ENCODE measurements around the gene CHCHD6.

The CHCHD6 gene

DNA sequence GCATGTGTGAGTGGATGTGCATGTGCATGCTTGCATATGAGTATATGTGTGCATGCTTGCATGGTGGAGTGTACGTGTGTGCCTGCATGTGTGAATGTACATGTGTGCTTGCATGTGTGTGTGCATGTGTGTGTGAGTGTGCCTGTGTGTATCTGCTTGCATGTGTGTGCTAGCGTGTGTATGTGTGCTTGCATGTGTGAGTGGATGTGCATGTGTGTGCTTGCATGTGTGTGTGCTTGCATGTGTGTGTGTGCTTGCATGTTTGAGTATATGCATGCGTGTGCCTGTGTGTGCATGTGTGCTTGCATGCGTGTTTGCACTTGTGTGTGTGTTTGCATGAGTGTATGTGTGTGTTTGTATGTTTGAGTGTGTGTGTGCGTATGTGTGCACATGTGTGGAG, 274.3 kb downstream of the CHCHD6 start:
- Mint-ChIP-seq H3K27me3 (peaks cover 15% of the 10 kb centered on the region), H3K4me3 (no peak overlapping the region), H3K4me1 (peaks cover 9% of the 10 kb centered on the region), H3K36me3 (peaks cover 9% of the 10 kb centered on the region), H3K27ac (no peak overlapping the region), H3K9me3 (peaks cover 15% of the 10 kb centered on the region)

DNA sequence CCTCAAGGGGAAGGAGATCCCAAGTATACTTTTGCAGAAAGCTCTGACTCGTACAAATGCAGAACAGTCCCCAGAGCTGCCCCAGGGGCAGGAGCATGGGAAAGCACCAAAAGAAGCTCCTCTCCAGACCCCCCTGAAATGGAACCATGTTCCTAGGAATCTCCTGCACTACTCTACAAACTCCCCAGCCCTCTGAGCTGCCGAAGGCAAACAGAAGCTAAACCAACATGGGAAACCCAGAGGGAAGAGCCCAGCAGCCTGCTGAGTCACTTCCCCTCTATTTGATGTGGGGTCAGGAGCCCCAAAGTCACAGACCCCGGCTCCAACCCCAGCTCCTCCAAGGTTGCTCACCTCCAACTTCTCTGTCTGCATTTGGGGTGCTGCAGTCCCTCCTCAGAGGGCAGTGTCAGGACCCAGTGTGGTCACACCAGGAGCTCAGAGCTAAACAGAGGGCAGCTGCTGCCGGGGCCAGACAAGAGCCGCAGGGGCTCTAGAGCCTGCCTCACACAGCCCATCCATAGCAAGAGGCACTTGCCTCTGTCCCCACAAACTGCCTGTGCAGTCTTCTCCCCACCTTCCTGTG, 275.1 kb downstream of the CHCHD6 start:
- H3K9me3 Mint-ChIP-seq: peaks cover 13% of the 10 kb centered on the region
- no peak overlapping the region for H3K27ac Mint-ChIP-seq
- H3K27me3 Mint-ChIP-seq: peaks cover 14% of the 10 kb centered on the region
- H3K36me3 Mint-ChIP-seq: peaks cover 8% of the 10 kb centered on the region
- H3K4me3 Mint-ChIP-seq: no peak overlapping the region
- H3K4me1 Mint-ChIP-seq: peaks cover 9% of the 10 kb centered on the region

GRCh38 chr3:126980266-126980811, 276.3 kb downstream of the CHCHD6 start:
- H3K4me1 Mint-ChIP-seq: peaks cover 9% of the 10 kb centered on the region
- H3K27me3 Mint-ChIP-seq: peaks cover 7% of the 10 kb centered on the region
- H3K36me3 Mint-ChIP-seq: no peaks in the 10 kb centered on the region
- H3K27ac Mint-ChIP-seq: no peak overlapping the region
- H3K9me3 Mint-ChIP-seq: peaks cover 1% of the 10 kb centered on the region
- no peak overlapping the region for H3K4me3 Mint-ChIP-seq

GRCh38 chr3:126982126-126982470, 278.1 kb downstream of the CHCHD6 start:
- no peaks in the 10 kb centered on the region for H3K36me3 Mint-ChIP-seq
- H3K27ac Mint-ChIP-seq: peak overlapping the region; percentile 93
- H3K4me1 Mint-ChIP-seq: peaks cover 9% of the 10 kb centered on the region
- H3K4me3 Mint-ChIP-seq: peak overlapping the region; percentile 88
- H3K9me3 Mint-ChIP-seq: no peaks in the 10 kb centered on the region
- peaks cover 7% of the 10 kb centered on the region for H3K27me3 Mint-ChIP-seq

DNA sequence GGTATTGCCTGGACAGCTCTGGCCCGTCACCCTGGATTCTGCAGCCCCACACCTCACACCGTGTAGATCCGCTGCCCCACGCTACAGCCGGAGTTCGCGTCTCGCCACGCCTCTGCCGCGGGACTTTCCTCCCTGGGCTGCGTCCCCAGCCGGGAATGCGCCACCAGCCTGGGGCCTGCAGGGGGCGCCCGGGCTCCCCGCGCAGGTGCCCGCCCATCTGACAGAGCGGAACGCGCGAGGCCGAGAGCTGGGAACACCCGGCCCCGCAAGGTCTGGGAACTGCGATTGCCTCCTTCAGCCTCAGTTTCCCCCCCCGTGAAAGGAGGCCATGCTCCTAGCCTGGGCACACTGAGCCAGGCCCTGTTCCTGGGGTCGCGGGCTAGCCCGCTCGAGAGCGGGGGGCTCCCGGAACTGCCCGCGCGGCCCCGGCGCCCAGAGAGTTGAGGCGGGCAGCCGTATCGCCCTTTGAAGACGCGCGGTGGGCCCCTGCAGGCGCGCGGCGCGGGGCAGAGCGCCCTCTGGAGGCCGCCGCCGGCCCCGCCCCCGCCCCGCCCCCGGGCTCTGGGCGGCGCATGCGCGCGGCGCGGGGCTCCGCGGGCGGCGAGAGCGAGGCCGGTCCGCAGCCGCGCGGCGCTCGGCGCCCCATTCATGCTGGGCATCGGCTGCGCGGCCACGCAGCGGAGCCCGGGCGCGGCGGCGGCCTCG, 278.6 kb downstream of the CHCHD6 start, which contains the start of gene PLXNA1:
PLXNA1 (plus strand) TSS at position 645 of the 705 bp plus-strand sequence. CDS start 5,479 bp downstream, outside the sequence.
- H3K9me3 Mint-ChIP-seq: no peaks in the 10 kb centered on the region
- peak within 1 kb of the TSS; percentile 93 for H3K27ac Mint-ChIP-seq
- peaks cover 7% of the 10 kb centered on the region for H3K27me3 Mint-ChIP-seq
- peak within 1 kb of the TSS; percentile 88 for H3K4me3 Mint-ChIP-seq
- H3K4me1 Mint-ChIP-seq: peaks cover 9% of the 10 kb centered on the region
- H3K36me3 Mint-ChIP-seq: no peaks in the 10 kb centered on the region

- peaks cover 9% of the 10 kb centered on the region for H3K4me1 Mint-ChIP-seq
- H3K27me3 Mint-ChIP-seq: peaks cover 7% of the 10 kb centered on the region
- no peaks in the 10 kb centered on the region for H3K36me3 Mint-ChIP-seq
- H3K27ac Mint-ChIP-seq: no peak overlapping the region
- no peak overlapping the region for H3K4me3 Mint-ChIP-seq
- no peaks in the 10 kb centered on the region for H3K9me3 Mint-ChIP-seq
Observed at GRCh38 chr3:126983276-126983652, 279.2 kb downstream of the CHCHD6 start.

DNA sequence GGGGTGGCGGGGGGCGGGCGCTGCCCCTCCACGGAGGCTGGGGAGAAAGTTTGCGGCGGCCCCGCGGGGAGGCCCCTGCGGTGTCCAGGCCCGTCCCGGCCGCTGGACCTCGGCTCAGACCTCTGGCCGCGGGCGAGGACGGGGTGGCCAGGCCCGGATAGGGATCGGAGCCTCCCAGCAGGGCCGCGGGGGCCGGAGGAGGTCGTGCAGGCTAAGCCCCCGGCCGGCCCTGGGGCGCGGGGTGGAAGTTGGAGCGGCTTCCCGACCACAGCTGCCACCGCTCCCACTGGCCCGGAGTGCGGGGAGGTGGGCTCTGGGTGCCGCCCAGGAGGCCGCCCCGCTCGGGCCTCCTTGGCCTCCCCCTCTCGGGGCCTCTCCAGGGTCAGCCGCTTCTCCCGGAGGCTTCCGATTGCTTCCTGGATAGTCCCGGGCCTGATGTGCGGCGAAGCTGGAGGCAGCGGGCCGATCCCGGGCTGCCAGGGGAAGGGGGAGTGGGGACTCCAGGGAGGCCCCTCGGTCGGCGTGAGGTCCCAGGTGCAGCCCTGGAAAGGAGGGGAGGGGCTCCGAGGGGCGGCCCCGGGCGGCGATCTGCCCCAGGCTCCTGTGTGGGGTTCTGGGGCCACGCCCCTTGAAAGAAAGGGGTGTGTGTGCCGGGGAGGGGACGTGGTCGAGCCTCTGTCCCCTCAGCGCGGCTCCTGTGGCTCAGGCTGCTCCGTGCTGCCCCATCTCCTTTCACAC, 279.8 kb downstream of the CHCHD6 start:
- Mint-ChIP-seq H3K27ac (no peak overlapping the region), H3K4me1 (peaks cover 9% of the 10 kb centered on the region), H3K27me3 (peaks cover 3% of the 10 kb centered on the region), H3K9me3 (no peaks in the 10 kb centered on the region), H3K36me3 (no peaks in the 10 kb centered on the region), H3K4me3 (peak overlapping the region; percentile 69)

DNA sequence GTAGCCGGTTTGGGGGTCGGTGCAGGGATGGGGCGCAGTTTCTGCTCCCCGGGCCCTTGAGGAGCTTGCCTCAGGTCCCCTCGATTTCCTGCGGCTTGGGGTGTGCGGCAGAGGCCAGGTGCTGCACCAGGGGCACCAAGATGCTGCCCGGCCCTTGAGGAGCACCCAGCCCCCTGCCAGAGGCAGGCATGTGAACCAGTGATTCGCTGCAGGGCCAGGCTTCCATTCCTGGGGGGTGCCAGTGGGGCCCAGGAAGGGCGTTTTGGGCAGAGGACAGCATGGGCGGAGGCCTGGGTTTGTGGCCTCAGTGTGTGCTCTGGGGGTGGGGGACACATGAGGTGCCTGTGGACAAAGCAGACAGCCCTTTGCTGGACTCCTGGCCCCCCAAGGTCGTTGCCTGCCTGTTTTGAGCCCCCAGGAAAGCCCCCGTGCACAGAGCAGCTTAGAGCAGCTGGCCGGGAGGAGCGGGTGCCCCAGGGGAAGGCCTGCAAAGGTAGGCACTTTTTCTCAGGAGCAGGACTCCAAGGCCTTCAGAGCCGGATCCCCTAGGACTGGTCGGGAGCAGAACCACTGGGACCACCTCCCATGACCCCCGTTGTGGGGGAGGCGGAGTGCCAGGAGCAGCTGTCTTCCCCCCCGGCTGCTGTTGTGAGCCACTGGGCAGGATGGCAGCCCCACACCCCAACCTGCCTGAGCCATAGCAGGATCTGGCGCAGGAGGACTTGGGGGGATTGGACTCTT, 280.5 kb downstream of the CHCHD6 start:
- H3K36me3 Mint-ChIP-seq: no peaks in the 10 kb centered on the region
- H3K9me3 Mint-ChIP-seq: no peaks in the 10 kb centered on the region
- H3K27me3 Mint-ChIP-seq: peaks cover 3% of the 10 kb centered on the region
- no peak overlapping the region for H3K27ac Mint-ChIP-seq
- peak overlapping the region; percentile 69 for H3K4me3 Mint-ChIP-seq
- H3K4me1 Mint-ChIP-seq: peaks cover 9% of the 10 kb centered on the region

DNA sequence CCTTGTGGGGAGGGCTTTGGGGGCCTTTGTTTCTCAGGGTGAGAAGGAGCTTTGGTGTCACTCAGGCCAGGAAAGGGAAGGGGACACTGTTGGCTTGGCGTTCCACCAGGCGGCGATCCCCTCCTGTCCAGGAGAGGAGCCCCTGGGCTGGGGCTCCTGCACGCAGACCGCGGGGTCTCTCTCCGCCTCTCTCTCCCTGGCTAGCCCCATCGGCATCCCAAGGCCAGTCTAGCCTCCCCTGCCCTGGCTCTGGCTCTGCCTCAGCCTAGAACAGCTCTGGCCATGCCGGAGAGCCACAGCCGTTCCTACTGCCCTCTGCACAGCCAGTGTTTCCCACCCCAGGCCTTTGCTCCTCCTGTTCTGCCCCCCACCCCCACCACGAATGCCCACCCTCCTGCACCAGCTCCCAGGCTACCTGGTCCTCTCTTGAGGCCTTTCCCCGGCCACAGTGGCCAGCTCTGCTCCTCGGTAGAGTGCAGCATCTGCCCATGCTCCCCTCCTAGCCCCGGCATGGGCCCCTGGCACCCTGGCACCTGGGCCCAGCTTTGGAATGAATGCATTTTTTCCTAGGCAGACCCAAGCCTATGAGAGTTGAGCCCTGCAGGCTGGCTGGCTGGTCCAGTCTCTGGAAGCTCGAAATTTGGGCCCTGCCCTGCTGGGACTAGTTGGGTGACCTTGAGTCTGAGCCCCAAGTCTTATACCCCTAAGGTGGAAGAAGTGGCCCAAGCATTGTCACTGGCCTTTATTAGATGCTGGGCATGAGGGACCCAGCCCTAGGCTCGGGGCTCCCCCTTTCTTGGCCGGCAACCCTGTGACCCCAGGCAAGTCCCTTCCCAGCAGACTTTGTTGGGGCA, 281.3 kb downstream of the CHCHD6 start:
- no peaks in the 10 kb centered on the region for H3K27me3 Mint-ChIP-seq
- H3K36me3 Mint-ChIP-seq: no peaks in the 10 kb centered on the region
- no peak overlapping the region for H3K27ac Mint-ChIP-seq
- H3K4me3 Mint-ChIP-seq: peak overlapping the region; percentile 44
- H3K4me1 Mint-ChIP-seq: peaks cover 5% of the 10 kb centered on the region
- no peaks in the 10 kb centered on the region for H3K9me3 Mint-ChIP-seq

- peaks cover 5% of the 10 kb centered on the region for H3K4me1 Mint-ChIP-seq
- no peak overlapping the region for H3K27ac Mint-ChIP-seq
- no peaks in the 10 kb centered on the region for H3K36me3 Mint-ChIP-seq
- H3K9me3 Mint-ChIP-seq: no peaks in the 10 kb centered on the region
- no peak overlapping the region for H3K4me3 Mint-ChIP-seq
- H3K27me3 Mint-ChIP-seq: no peaks in the 10 kb centered on the region
Observed at GRCh38 chr3:126986001-126986400, 282.0 kb downstream of the CHCHD6 start.

GRCh38 chr3:126987129-126987528, 283.1 kb downstream of the CHCHD6 start:
- Mint-ChIP-seq H3K27ac (no peak overlapping the region), H3K27me3 (no peaks in the 10 kb centered on the region), H3K4me3 (no peak overlapping the region), H3K36me3 (no peaks in the 10 kb centered on the region), H3K4me1 (no peaks in the 10 kb centered on the region), H3K9me3 (no peaks in the 10 kb centered on the region)

DNA sequence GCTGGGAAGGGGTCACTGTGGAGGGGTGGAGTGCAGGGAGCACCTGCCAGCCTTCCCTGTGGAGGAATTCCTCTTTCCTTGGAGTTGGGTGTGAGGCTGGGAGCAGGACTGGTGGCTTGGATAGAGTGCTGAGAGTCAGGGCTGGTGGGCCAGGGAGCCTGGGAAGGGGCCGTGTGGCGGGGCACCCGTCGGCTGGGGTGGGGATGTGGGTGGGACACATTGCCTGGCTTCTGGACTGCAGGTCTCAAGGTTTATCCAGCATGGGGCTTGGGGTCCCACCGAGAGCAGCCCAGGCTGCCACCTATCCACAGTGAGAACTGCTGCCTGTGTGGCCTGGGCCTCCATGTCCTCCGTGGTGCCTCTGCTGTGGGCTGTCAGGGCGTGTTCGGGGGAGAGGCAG, 283.6 kb downstream of the CHCHD6 start:
- no peaks in the 10 kb centered on the region for H3K9me3 Mint-ChIP-seq
- no peaks in the 10 kb centered on the region for H3K4me1 Mint-ChIP-seq
- H3K27ac Mint-ChIP-seq: no peak overlapping the region
- no peaks in the 10 kb centered on the region for H3K27me3 Mint-ChIP-seq
- H3K36me3 Mint-ChIP-seq: no peaks in the 10 kb centered on the region
- H3K4me3 Mint-ChIP-seq: no peak overlapping the region

DNA sequence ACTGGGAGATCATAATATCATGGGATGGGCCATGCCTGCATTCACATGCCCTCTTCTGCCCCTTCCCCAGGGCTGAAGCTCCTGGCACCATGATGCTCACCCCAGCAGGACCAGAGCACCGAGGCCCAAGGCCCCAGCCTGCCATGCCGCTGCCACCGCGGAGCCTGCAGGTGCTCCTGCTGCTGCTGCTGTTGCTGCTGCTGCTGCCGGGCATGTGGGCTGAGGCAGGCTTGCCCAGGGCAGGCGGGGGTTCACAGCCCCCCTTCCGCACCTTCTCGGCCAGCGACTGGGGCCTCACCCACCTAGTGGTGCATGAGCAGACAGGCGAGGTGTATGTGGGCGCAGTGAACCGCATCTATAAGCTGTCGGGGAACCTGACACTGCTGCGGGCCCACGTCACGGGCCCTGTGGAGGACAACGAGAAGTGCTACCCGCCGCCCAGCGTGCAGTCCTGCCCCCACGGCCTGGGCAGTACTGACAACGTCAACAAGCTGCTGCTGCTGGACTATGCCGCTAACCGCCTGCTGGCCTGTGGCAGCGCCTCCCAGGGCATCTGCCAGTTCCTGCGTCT, 284.5 kb downstream of the CHCHD6 start:
- Mint-ChIP-seq H3K36me3 (no peaks in the 10 kb centered on the region), H3K27ac (no peak overlapping the region), H3K27me3 (no peaks in the 10 kb centered on the region), H3K4me3 (no peak overlapping the region), H3K9me3 (no peaks in the 10 kb centered on the region), H3K4me1 (no peaks in the 10 kb centered on the region)

DNA sequence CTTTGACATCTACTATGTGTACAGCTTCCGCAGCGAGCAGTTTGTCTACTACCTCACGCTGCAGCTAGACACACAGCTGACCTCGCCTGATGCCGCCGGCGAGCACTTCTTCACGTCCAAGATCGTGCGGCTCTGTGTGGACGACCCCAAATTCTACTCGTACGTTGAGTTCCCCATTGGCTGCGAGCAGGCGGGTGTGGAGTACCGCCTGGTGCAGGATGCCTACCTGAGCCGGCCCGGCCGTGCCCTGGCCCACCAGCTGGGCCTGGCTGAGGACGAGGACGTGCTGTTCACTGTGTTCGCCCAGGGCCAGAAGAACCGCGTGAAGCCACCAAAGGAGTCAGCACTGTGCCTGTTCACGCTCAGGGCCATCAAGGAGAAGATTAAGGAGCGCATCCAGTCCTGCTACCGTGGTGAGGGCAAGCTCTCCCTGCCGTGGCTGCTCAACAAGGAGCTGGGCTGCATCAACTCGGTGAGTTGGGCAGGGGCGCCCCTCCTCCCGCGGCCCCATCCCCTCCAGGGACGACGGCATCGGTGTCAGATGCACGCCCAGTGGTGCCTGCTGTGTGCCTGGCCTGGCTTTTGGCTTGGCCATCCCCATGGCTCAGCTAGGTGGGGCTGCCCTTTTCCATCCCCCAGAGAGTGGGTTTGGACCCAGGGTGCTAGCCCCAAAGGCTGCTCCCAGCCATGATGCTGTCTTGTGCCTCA, 285.4 kb downstream of the CHCHD6 start:
- no peaks in the 10 kb centered on the region for H3K27me3 Mint-ChIP-seq
- H3K27ac Mint-ChIP-seq: no peak overlapping the region
- no peaks in the 10 kb centered on the region for H3K9me3 Mint-ChIP-seq
- no peak overlapping the region for H3K4me3 Mint-ChIP-seq
- no peaks in the 10 kb centered on the region for H3K4me1 Mint-ChIP-seq
- H3K36me3 Mint-ChIP-seq: no peaks in the 10 kb centered on the region

Measured in activated naive CD4-positive, alpha-beta T cell treated with anti-CD3 and anti-CD28 coated beads, Interleukin-2, amount 50 U/mL, for 24 hours (primary cell).